HCEC 1CT (cell line): ENCODE measurements around the gene CRYL1.

Experiments used
- DNase-seq: peaks from one replicate; pipeline ENCODE4 v3.0.0-alpha.2; 2017

CRYL1 gene

GRCh38 chr13:20394506-20394905 is 131.2 kb downstream of the CRYL1 start:
- DNase-seq = no peak

- no peak for DNase-seq
Observed at GRCh38 chr13:20394169-20394501, 131.5 kb downstream of the CRYL1 start.

- DNase-seq = no peak
Observed at GRCh38 chr13:20393273-20394168, 132.1 kb downstream of the CRYL1 start.

- DNase-seq = no peak
Observed at GRCh38 chr13:20392530-20392929, 133.1 kb downstream of the CRYL1 start.

- DNase-seq = no peak
Observed at GRCh38 chr13:20391597-20392452, 133.8 kb downstream of the CRYL1 start.

GRCh38 chr13:20390526-20391175 is 135.0 kb downstream of the CRYL1 start:
- DNase-seq = no peak

- DNase-seq = no peak
Observed at GRCh38 chr13:20389696-20390525, 135.7 kb downstream of the CRYL1 start.

GRCh38 chr13:20388184-20388583 is 137.5 kb downstream of the CRYL1 start:
- no peak for DNase-seq

- DNase-seq = peak; percentile 73
Observed at GRCh38 chr13:20387441-20387971, 138.2 kb downstream of the CRYL1 start.

- DNase-seq = no peak
Observed at GRCh38 chr13:20387006-20387405, 138.7 kb downstream of the CRYL1 start.

GRCh38 chr13:20383058-20383457 is 142.6 kb downstream of the CRYL1 start:
- DNase-seq = no peak

- no peak for DNase-seq
Observed at GRCh38 chr13:20381401-20381800, 144.3 kb downstream of the CRYL1 start.

GRCh38 chr13:20378721-20379120 is 146.9 kb downstream of the CRYL1 start:
- no peak for DNase-seq

- DNase-seq = no peak
Observed at GRCh38 chr13:20377720-20378119, 147.9 kb downstream of the CRYL1 start.

- no peak for DNase-seq
Observed at GRCh38 chr13:20375871-20376270, 149.8 kb downstream of the CRYL1 start.

GRCh38 chr13:20373861-20374260 is 151.8 kb downstream of the CRYL1 start:
- DNase-seq = no peak

- DNase-seq = no peak
Observed at GRCh38 chr13:20371825-20372224, 153.8 kb downstream of the CRYL1 start.

- no peak for DNase-seq
Observed at GRCh38 chr13:20370815-20371421, 154.7 kb downstream of the CRYL1 start.

- DNase-seq = no peak
Observed at GRCh38 chr13:20369886-20370361, 155.7 kb downstream of the CRYL1 start.

GRCh38 chr13:20366056-20366455 is 159.6 kb downstream of the CRYL1 start:
- DNase-seq = no peak

GRCh38 chr13:20363603-20364002 is 162.1 kb downstream of the CRYL1 start:
- no peak for DNase-seq

- no peak for DNase-seq
Observed at GRCh38 chr13:20363172-20363571, 162.5 kb downstream of the CRYL1 start.
